ENCODE measurements around the gene TIE1. TPM values are rescaled to one million over a fixed set of nuclear protein-coding genes. Genes with fewer than 3 reads are reported as not detected.

The TIE1 gene
- polyA plus RNA-seq, 4 donors: 0.45 to 27.3 (median 6.2) TPM

DNA sequence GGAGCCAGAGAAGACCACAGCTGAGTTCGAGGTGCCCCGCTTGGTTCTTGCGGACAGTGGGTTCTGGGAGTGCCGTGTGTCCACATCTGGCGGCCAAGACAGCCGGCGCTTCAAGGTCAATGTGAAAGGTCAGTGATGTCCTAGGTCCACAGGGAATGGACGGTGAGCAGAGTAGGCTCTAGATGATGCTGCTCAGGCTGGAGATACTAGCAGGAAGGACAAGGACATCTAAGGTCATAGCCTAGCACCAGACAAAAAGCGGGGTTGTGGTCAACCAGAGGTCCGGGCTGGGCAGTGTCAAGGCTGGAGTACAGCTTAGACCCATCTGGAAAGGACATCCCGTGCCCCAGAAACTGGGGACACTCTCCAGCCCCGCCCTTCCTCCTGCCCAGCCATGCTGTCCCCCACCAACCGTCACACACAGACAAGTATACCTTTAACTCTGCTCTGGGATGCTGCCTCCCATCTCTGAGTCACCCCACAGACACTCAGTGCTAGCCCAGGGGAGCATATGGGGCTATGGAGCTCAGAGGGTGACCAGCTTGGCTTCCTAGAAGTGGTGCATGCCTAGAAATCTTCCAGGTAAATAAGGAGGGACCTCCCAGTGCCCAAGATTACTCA lies 8.7 kb downstream of the TIE1 start:
- H3K36me3 ChIP-seq (ENCODE audit: control insufficient read depth in 3 of 3, insufficient read depth in 2 of 3, low read depth in 1 of 3, low read length in 3 of 3): peaks cover 0 to 2% (median 0%) of the 10 kb centered on the region in 3 donors
- H3K27ac ChIP-seq (ENCODE audit: low read depth in 1 of 3, low read length in 2 of 3): no peak overlapping the region
- no peaks in the 10 kb centered on the region for H3K27me3 ChIP-seq (ENCODE audit: control insufficient read depth in 3 of 3, insufficient read depth in 3 of 3, low read length in 3 of 3)
- WGBS, 3 donors: 88 to 89% (median 88%) methylated on average over 12 to 13 of the region's 13 CpGs
- FAIRE-seq (no peak), DNase-seq (no peak)
- H3K4me1 ChIP-seq (ENCODE audit: control insufficient read depth in 3 of 3, insufficient read depth in 2 of 3, low read depth in 1 of 3, low read length in 2 of 3): peaks cover 0 to 4% (median 0%) of the 10 kb centered on the region in 3 donors
- H3K4me3 ChIP-seq (ENCODE audit: low read depth in 1 of 3, low read length in 3 of 3): no peak overlapping the region
- H3K9me3 ChIP-seq (ENCODE audit: control insufficient read depth in 2 of 2, insufficient read depth in 1 of 2, low read depth in 1 of 2, low read length in 1 of 2): no peaks in the 10 kb centered on the region

DNA sequence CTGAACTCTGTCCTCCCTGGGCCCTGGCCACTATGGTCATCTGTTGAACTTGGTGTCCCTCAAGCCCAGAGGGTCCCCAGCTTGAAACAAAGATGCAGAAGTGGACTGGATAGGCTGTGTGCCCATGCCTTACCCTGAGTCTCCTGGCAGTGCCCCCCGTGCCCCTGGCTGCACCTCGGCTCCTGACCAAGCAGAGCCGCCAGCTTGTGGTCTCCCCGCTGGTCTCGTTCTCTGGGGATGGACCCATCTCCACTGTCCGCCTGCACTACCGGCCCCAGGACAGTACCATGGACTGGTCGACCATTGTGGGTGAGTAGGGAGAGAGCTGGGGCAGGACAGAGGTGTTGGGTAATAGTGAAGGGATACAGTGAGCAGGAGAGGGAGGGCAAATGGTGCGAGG lies 10.7 kb downstream of the TIE1 start:
- no peak for FAIRE-seq
- H3K4me3 ChIP-seq (ENCODE audit: low read depth in 1 of 3, low read length in 3 of 3): no peak overlapping the region
- no peak overlapping the region for H3K27ac ChIP-seq (ENCODE audit: low read depth in 1 of 3, low read length in 2 of 3)
- peaks cover 0 to 2% (median 0%) of the 10 kb centered on the region in 3 donors for H3K36me3 ChIP-seq (ENCODE audit: control insufficient read depth in 3 of 3, insufficient read depth in 2 of 3, low read depth in 1 of 3, low read length in 3 of 3)
- WGBS, 3 donors: 91 to 93% (median 93%) methylated on average over 9 of the region's 9 CpGs
- no peak for DNase-seq
- H3K9me3 ChIP-seq (ENCODE audit: control insufficient read depth in 2 of 2, insufficient read depth in 1 of 2, low read depth in 1 of 2, low read length in 1 of 2): no peaks in the 10 kb centered on the region
- H3K4me1 ChIP-seq (ENCODE audit: control insufficient read depth in 3 of 3, insufficient read depth in 2 of 3, low read depth in 1 of 3, low read length in 2 of 3): no peaks in the 10 kb centered on the region
- no peaks in the 10 kb centered on the region for H3K27me3 ChIP-seq (ENCODE audit: control insufficient read depth in 3 of 3, insufficient read depth in 3 of 3, low read length in 3 of 3)

DNA sequence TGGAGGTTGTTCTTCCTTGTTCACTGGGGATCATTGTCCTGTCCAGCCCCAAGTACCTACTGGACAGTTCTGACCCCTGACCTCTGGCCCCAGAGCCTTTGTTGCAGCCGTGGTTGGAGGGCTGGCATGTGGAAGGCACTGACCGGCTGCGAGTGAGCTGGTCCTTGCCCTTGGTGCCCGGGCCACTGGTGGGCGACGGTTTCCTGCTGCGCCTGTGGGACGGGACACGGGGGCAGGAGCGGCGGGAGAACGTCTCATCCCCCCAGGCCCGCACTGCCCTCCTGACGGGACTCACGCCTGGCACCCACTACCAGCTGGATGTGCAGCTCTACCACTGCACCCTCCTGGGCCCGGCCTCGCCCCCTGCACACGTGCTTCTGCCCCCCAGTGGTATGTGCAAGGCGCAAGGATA lies 11.4 kb downstream of the TIE1 start:
- Histone ChIP-seq H3K27ac (ENCODE audit: low read depth in 1 of 3, low read length in 2 of 3) (no peak overlapping the region), H3K4me3 (ENCODE audit: low read depth in 1 of 3, low read length in 3 of 3) (no peak overlapping the region), H3K27me3 (ENCODE audit: control insufficient read depth in 3 of 3, insufficient read depth in 3 of 3, low read length in 3 of 3) (no peaks in the 10 kb centered on the region), H3K9me3 (ENCODE audit: control insufficient read depth in 2 of 2, insufficient read depth in 1 of 2, low read depth in 1 of 2, low read length in 1 of 2) (no peaks in the 10 kb centered on the region), H3K36me3 (ENCODE audit: control insufficient read depth in 3 of 3, insufficient read depth in 2 of 3, low read depth in 1 of 3, low read length in 3 of 3) (peaks cover 0 to 2% (median 0%) of the 10 kb centered on the region in 3 donors), H3K4me1 (ENCODE audit: control insufficient read depth in 3 of 3, insufficient read depth in 2 of 3, low read depth in 1 of 3, low read length in 2 of 3) (no peaks in the 10 kb centered on the region)
- FAIRE-seq: no peak
- no peak for DNase-seq
- 86 to 93% (median 91%) methylated on average over 19 of the region's 19 CpGs for WGBS, 3 donors

DNA sequence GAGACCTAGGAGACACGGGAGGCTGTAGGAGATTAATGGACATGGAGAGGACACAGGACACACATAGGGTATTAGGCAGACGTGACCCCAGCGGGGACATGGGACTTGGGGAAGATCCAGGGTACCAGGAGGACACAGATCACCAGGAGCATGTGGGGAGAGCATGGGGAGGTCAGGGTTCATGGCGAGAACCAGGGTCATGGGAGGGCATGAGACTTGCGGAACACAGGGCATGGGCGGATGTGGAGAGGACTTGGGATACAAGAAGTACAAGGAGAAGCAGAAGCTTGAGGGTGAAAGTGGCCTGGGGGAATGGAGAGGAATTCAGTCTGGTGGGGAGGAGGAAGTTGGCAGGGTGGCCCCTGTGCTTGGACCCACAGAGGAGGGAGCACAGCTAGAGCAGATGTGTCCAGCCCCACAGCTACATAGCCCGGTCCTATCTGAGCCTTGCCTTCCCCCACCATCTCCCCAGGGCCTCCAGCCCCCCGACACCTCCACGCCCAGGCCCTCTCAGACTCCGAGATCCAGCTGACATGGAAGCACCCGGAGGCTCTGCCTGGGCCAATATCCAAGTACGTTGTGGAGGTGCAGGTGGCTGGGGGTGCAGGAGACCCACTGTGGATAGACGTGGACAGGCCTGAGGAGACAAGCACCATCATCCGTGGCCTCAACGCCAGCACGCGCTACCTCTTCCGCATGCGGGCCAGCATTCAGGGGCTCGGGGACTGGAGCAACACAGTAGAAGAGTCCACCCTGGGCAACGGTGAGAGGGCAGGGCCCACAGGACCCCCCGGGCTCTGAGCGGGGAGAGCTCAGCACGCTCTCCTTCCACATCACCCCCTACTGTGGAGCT lies 12.1 kb downstream of the TIE1 start:
- Histone ChIP-seq H3K27ac (ENCODE audit: low read depth in 1 of 3, low read length in 2 of 3) (no peak overlapping the region), H3K36me3 (ENCODE audit: control insufficient read depth in 3 of 3, insufficient read depth in 2 of 3, low read depth in 1 of 3, low read length in 3 of 3) (peaks cover 0 to 2% (median 0%) of the 10 kb centered on the region in 3 donors), H3K9me3 (ENCODE audit: control insufficient read depth in 2 of 2, insufficient read depth in 1 of 2, low read depth in 1 of 2, low read length in 1 of 2) (no peaks in the 10 kb centered on the region), H3K27me3 (ENCODE audit: control insufficient read depth in 3 of 3, insufficient read depth in 3 of 3, low read length in 3 of 3) (no peaks in the 10 kb centered on the region), H3K4me3 (ENCODE audit: low read depth in 1 of 3, low read length in 3 of 3) (no peak overlapping the region), H3K4me1 (ENCODE audit: control insufficient read depth in 3 of 3, insufficient read depth in 2 of 3, low read depth in 1 of 3, low read length in 2 of 3) (no peaks in the 10 kb centered on the region)
- WGBS, 3 donors: 89 to 93% (median 90%) methylated on average over 24 of the region's 24 CpGs
- DNase-seq (no peak), FAIRE-seq (no peak)

DNA sequence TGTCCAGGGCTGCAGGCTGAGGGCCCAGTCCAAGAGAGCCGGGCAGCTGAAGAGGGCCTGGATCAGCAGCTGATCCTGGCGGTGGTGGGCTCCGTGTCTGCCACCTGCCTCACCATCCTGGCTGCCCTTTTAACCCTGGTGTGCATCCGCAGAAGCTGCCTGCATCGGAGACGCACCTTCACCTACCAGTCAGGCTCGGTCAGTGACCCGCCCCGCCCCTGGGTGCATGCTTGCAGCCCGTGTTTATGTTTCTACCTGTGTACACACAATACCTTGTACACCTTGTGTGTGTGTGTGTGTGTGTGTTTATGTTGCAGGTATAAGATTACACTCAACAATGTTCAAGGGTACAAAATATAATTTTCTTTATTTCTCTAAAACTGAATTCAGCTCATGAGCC lies 13.0 kb downstream of the TIE1 start:
- Histone ChIP-seq H3K27me3 (ENCODE audit: control insufficient read depth in 3 of 3, insufficient read depth in 3 of 3, low read length in 3 of 3) (no peaks in the 10 kb centered on the region), H3K9me3 (ENCODE audit: control insufficient read depth in 2 of 2, insufficient read depth in 1 of 2, low read depth in 1 of 2, low read length in 1 of 2) (no peaks in the 10 kb centered on the region), H3K27ac (ENCODE audit: low read depth in 1 of 3, low read length in 2 of 3) (no peak overlapping the region), H3K4me3 (ENCODE audit: low read depth in 1 of 3, low read length in 3 of 3) (no peak overlapping the region), H3K4me1 (ENCODE audit: control insufficient read depth in 3 of 3, insufficient read depth in 2 of 3, low read depth in 1 of 3, low read length in 2 of 3) (no peaks in the 10 kb centered on the region), H3K36me3 (ENCODE audit: control insufficient read depth in 3 of 3, insufficient read depth in 2 of 3, low read depth in 1 of 3, low read length in 3 of 3) (peaks cover 0 to 2% (median 0%) of the 10 kb centered on the region in 3 donors)
- WGBS, 3 donors: 26 to 73% (median 48%) methylated on average over 10 of the region's 10 CpGs
- peak; percentile 33 to 61 for DNase-seq
- FAIRE-seq: no peak

DNA sequence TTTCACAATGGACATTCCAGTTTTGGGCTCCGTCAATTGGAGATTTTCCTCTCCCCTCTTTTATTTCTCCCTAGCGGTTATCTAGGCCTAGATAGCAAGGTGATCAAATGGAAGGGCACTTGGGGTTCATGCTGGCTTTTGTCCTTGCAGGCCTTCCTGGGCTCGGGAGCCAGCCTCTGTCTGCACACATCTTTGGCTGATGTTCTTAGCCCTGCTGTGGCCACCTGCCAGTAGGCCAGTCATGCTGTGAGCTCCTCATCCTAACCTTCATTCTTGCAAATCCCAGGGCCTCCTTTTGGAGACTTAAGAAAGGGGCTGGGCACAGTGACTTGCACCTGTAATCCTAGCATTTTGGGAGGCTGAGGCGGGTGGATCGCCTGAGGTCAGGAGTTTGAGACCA lies 13.5 kb downstream of the TIE1 start:
- Histone ChIP-seq H3K4me3 (ENCODE audit: low read depth in 1 of 3, low read length in 3 of 3) (no peak overlapping the region), H3K27me3 (ENCODE audit: control insufficient read depth in 3 of 3, insufficient read depth in 3 of 3, low read length in 3 of 3) (no peaks in the 10 kb centered on the region), H3K27ac (ENCODE audit: low read depth in 1 of 3, low read length in 2 of 3) (no peak overlapping the region), H3K4me1 (ENCODE audit: control insufficient read depth in 3 of 3, insufficient read depth in 2 of 3, low read depth in 1 of 3, low read length in 2 of 3) (no peaks in the 10 kb centered on the region), H3K9me3 (ENCODE audit: control insufficient read depth in 2 of 2, insufficient read depth in 1 of 2, low read depth in 1 of 2, low read length in 1 of 2) (no peaks in the 10 kb centered on the region), H3K36me3 (ENCODE audit: control insufficient read depth in 3 of 3, insufficient read depth in 2 of 3, low read depth in 1 of 3, low read length in 3 of 3) (peaks cover 0 to 2% (median 0%) of the 10 kb centered on the region in 3 donors)
- 85 to 91% (median 90%) methylated on average over 5 of the region's 5 CpGs for WGBS, 3 donors
- no peak for DNase-seq
- FAIRE-seq: no peak

DNA sequence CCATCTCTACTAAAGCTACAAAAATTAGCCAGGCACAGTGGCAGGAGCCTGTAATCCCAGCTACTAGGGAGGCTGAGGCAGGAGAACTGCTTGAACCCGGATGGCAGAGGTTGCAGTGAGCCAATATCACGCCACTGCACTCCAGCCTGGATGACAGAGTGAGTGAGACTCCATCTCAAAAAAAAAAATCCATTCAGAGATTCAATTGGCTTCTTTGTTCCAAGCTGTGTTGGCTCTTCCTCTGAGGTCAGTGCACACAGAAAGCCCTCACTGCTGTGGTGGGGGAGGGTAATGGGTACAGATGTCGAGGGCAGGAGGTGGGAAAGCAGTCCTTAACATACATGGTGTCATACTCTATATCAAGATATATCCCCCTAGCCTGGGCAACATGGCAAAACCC lies 14.7 kb downstream of the TIE1 start:
- 78 to 91% (median 80%) methylated on average over 3 of the region's 3 CpGs for WGBS, 3 donors
- H3K4me3 ChIP-seq (ENCODE audit: low read depth in 1 of 3, low read length in 3 of 3): no peak overlapping the region
- H3K4me1 ChIP-seq (ENCODE audit: control insufficient read depth in 3 of 3, insufficient read depth in 2 of 3, low read depth in 1 of 3, low read length in 2 of 3): no peaks in the 10 kb centered on the region
- H3K9me3 ChIP-seq (ENCODE audit: control insufficient read depth in 2 of 2, insufficient read depth in 1 of 2, low read depth in 1 of 2, low read length in 1 of 2): no peaks in the 10 kb centered on the region
- H3K27ac ChIP-seq (ENCODE audit: low read depth in 1 of 3, low read length in 2 of 3): no peak overlapping the region
- DNase-seq (no peak), FAIRE-seq (no peak)
- H3K27me3 ChIP-seq (ENCODE audit: control insufficient read depth in 3 of 3, insufficient read depth in 3 of 3, low read length in 3 of 3): no peaks in the 10 kb centered on the region
- peaks cover 0 to 2% (median 0%) of the 10 kb centered on the region in 3 donors for H3K36me3 ChIP-seq (ENCODE audit: control insufficient read depth in 3 of 3, insufficient read depth in 2 of 3, low read depth in 1 of 3, low read length in 3 of 3)

DNA sequence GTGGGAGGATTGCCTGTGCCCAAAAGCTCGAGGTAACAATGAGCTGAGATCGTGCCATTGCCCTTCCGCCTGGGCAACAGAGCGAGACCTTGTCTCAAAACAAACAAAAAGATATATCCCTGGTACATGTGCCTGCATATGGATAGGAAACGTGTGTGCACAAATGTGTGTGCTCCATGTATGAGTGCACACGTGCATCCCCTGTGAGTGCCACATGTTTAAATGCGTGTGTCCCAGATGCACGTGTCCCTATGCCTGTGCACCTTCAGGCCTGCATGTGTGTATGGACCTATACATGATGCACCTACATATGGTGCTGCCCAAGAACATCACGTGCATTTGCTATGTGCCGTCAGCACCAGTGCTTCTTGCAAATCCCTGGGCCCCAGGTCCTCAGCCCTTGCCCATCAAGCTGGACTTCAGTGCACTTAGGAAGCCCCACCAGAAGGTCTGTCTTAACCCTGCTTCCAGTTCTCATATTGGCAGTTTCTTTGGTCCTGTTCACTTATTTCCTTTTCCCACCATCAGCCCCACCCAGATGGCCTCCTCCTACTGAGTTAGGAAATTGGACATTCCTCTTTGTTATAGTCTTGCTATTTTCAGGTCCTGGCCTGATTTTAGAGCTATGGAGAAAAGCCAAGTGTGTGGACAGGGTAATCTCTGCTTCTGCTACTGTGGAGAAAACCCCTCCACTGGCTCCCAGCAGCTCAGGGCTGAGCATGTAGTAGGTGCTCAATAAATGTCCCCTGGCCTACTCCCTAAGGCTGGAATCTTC lies 15.4 kb downstream of the TIE1 start:
- DNase-seq: no peak
- Histone ChIP-seq H3K9me3 (ENCODE audit: control insufficient read depth in 2 of 2, insufficient read depth in 1 of 2, low read depth in 1 of 2, low read length in 1 of 2) (no peaks in the 10 kb centered on the region), H3K4me1 (ENCODE audit: control insufficient read depth in 3 of 3, insufficient read depth in 2 of 3, low read depth in 1 of 3, low read length in 2 of 3) (no peaks in the 10 kb centered on the region), H3K4me3 (ENCODE audit: low read depth in 1 of 3, low read length in 3 of 3) (no peak overlapping the region), H3K27me3 (ENCODE audit: control insufficient read depth in 3 of 3, insufficient read depth in 3 of 3, low read length in 3 of 3) (no peaks in the 10 kb centered on the region), H3K36me3 (ENCODE audit: control insufficient read depth in 3 of 3, insufficient read depth in 2 of 3, low read depth in 1 of 3, low read length in 3 of 3) (peaks cover 0 to 2% (median 0%) of the 10 kb centered on the region in 3 donors), H3K27ac (ENCODE audit: low read depth in 1 of 3, low read length in 2 of 3) (no peak overlapping the region)
- 89 to 92% (median 91%) methylated on average over 10 of the region's 10 CpGs for whole genome bisulfite sequencing, 3 donors
- no peak for FAIRE-seq

Data from small intestine (tissue), 7 donors.